ENCODE measurements around the gene CST9L.

DNA sequence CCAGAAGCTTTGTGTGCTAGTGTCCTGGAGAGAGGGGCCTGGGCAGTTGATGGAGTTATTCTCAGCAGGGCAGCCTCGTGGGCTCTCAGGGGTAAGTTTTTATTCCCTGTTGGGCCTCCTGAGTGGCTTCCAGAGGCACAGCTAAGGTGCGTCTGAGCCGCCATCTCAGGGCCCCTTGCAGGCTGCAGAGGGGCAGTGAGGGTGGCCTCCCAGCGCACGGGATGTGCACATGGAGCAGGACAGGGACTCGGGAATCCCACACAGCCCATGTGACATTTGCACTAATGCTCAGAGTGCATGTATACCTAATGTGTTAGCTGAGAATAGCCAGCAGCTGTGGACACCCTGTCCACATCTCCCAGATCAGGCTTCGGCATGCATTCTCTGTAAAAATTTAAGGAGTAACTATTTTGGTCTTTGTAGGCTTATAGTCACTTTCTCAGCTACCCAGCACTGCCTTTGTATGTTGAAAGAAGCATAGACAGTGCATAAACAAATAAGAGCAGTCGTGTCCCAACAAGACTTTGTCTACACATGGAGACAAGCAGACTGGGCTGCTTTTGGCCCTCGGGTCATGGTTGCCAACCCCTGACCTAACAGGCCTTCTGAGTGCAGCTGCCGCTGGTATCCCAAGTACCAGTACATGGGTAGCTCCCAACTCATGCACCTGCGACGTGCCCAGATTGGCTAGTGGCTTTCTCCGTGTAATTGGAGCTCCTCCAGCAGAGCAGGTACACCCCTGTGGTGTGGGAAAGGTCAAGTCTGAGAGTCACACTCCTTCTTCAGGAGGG is 18.6 kb upstream of the CST9L start:
- no peak for TF ChIP-seq ADNP (CRISPR knock-in tag; IDR thresholded peaks at IDR 0.05)
- peak; percentile 76 for TF ChIP-seq TP53 (CRISPR knock-in tag; conservative IDR thresholded peaks at IDR 0.05)
